HG03469 (cell line): ENCODE data around the gene ICE1.

Experiments used
- ATAC-seq: cut with Tn5 transposase; IDR thresholded peaks from one replicate; pipeline ENCODE4 v1.9.1; 2021; ENCODE audit warnings: mild to moderate bottlenecking, moderate library complexity, moderate number of reproducible peaks; ENCODE audit not compliant: unreplicated experiment

ICE1 gene

DNA sequence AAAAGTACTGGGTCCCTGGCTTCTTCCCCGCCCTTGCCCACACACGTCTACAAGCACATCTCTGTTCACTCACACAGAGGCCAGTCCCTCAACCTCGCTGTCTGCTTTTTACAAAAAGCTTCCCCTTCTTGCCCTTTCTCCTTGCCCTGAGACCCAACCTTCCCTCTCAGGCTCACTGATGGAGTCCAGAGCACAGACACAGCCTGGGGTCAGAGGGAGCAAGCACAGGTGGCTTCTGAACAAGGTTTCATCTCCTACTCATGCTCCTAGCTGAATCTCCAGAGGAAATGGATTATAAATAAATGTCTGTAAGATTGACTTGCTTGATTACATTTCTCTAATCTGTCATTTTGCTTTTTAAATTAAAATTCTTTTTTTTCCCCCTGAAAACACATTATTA lies 101.8 kb downstream of the ICE1 start:
- no peak for ATAC-seq

DNA sequence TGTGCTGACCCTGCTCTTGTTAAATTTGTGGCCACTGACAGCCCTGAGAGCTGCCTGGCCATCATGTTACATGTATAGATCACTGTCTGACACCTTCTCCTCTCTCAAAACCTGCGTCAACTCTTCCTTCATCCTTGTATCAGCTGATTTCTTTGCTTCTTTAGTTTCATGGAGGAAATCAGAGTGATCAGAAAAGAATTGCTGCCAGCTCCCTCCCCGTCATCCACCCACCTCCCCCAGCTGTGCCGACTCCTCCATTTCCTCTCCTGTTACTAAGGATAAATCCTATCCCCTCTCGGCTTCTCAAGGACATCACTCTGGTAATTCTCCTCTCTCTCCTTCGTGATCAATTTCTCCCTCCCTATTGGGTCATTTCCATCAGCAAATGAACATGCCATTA lies 108.9 kb downstream of the ICE1 start:
- no peak for ATAC-seq

DNA sequence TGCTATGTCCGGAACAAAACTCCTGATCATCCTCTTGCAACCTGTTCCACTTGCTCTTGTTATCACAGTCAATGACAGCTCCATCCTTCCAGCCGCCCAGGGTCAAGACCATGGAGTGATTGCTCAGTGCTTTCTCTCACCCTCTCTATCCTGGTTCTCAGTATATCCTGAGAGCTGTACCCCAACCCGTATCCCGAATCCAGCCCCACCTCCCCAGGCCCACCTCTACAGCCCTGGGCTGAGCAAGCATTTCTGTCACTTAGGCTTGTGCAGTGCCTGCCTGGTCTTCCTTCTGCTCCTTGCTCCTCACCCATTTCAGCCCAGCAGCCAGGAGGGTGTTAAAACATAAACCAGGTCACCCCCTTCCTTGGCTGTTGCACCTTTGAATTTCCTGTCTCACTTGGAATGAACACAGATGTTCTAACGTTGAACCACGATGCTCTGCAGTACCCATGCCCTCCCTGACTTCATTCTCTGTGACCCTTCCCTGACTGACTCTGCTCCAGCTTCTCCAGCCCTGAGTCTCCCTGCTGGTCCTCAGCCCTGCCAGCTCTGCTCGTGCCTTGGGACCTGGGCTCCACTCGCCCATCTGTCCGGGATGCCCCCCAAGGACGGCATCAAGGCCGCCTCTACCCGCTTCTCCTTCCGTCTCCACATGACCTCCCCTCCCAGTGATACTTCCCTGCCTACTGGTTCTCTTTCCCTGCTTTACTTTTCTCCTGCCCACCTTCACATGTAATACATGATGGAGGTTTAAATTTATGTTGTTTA lies 110.0 kb downstream of the ICE1 start:
- ATAC-seq = no peak

DNA sequence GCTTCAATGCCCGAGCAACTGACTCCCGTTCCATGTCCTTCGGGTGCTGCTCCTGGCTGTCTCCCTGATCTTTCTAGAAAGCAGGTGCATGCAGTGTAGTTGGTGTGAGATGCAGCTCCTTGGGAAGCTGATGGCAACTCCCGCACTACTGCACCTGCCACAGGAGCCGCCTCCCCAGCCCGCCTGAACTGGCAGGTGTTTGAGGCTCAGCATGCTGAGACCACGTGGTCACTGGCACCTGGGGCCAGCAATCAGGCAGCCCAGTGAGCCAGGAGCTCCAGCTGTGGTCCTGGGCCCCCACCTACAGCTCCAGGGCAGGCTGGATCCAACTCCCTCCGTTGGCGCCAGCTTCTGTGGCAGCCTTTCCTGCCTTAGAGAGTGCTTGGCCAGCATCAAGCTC lies 111.5 kb downstream of the ICE1 start:
- ATAC-seq = no peak

DNA sequence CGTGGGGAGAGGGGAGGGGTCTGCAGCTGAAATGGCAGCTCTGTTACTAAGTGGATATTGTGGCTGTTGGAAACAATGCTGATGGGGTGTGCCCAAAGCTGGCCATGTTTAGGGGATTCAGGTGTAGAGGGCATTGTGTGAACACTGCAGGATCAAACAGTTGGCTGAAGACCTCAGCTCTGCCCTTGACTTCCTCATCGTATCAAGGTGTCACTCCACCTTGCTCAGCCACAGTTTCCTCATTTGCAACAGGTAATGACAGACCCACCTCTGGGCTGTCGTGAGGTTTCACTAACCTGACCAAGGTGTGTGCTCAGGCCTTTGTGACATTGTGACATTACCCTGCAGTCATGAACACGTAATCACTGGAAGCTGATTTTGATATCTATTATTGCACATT lies 111.9 kb downstream of the ICE1 start:
- no peak for ATAC-seq

DNA sequence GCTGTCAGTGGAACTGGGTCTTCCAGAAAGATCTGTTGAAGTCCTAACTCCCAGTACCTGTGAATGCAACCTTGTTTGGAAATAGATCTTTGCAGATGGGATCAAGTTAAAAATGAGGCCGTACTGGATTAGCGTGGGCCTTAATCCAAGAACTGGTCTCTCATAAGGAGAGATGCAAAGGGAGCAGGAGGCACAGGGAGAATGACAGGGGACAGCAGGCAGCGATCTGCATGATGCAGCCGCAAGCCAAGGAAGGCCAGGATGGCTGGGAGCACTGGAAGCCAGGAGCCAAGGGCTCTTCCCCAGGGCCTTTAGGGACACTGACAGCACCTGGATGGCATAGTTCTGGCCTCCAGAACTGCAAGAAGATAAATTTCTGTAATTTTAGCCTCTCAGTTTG lies 114.4 kb downstream of the ICE1 start:
- no peak for ATAC-seq

- no peak for ATAC-seq
Measured at GRCh38 chr5:5537426-5537825, 114.9 kb downstream of the ICE1 start.

GRCh38 chr5:5539590-5539989 lies 117.1 kb downstream of the ICE1 start:
- ATAC-seq = no peak
